HG02938 (cell line): Measurements from ENCODE around the gene MXRA5.
"Not testable (repeated sequence)": the region's sequence is repeated elsewhere in the genome, so short reads cannot be mapped to it uniquely, and the experiment has no call there.

ENCODE experiments used
- ATAC-seq: cut with Tn5 transposase; IDR thresholded peaks from one replicate; pipeline ENCODE4 v1.9.1; 2021; ENCODE audit warnings: mild to moderate bottlenecking, moderate library complexity; ENCODE audit not compliant: unreplicated experiment

Gene MXRA5

GRCh38 chrX:3345281-3346191 lies 916 bp downstream of the MXRA5 start:
- no peak for ATAC-seq

GRCh38 chrX:3343569-3343968 lies 2.9 kb downstream of the MXRA5 start:
- not testable (repeated sequence) for ATAC-seq

DNA sequence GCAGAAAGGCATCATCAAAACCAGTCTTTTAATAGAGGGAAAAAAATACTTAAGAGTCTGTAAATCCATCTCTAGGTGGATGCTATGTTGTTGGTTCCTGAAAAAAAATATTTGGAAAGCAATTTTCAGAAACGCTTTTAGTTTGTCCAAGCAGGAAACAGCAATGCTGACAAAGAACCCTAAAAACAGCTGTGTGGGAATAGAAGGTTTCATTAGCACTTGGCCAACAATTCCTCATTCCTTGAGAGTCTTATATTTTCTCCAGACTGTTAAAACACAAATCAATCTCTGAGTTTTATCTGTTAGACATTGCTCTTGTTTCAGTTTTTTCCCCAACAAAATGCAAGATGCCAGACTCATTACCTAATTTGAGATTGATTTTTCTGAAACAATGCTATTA lies 6.4 kb downstream of the MXRA5 start:
- no peak for ATAC-seq

- ATAC-seq, result no peak
These were observed 19.8 kb downstream of the MXRA5 start for GRCh38 chrX:3326681-3327080.

DNA sequence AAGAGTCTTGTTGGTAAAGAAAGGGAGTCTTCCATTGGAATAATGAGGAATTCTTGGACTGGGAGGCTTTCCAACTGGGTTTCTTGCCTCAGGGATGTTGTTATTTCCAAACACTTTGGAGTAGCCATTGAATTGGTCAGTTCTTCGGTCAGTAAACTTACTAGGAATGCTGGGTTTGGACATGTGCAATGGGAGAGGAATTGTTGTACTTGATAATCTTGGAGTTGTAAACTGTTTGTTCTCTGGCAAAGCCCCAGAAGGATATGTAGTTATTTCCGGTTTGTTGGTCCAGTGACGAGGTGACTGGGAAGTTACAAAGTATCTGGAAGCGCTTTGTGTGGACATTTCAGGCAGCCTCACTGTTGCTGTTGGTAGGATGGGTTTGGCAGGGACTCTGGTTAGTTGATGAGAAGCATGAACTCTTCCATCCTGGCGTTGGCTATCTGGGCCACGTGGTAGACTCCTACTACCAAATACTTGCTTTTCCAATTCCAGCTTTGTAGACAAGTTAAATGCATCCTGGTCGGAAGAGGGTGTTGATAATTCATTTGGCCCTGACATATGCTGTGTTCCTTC lies 25.9 kb downstream of the MXRA5 start:
- ATAC-seq, result no peak

- no peak for ATAC-seq
These were observed 29.2 kb downstream of the MXRA5 start for GRCh38 chrX:3317191-3317718.

GRCh38 chrX:3312109-3312508 lies 34.3 kb downstream of the MXRA5 start:
- ATAC-seq, result no peak

DNA sequence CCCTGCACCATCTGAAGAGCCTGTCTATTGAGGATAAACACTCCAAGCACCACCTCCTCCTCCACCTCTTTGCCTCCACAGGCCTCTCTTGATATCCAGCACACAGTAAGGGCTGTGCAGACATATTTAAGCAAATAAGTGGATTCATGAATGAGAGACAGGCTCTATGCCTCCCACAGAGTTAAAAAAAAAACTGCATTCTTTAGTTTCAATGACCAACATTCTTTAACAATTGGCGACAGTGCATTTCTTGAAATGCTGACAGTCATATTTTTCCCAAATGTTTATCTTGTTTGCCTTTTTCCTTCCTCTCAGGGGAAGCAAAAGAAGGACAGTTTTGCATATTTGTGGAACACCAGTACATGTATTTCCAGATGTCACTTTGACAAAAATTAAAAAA lies 38.6 kb downstream of the MXRA5 start:
- ATAC-seq, result no peak

DNA sequence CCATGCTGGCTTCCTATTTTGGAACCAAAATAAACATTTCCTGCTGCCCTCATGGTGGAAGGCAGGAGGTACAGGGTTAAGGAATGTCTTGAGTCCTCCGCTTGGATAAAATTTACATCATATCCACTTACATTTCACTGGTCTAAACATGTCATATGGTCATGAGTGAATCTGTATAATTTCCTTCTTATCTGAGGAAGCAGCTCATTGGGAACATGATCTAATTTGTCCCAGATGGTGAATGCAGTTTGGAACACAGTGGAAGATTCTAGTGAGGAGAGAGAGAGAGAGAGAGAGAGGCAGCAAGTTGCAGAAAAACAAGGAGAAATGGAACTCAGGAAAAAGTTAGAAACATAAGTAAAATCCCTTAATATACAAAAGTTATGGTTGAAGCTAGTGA lies 46.8 kb downstream of the MXRA5 start:
- ATAC-seq, result no peak

- no peak for ATAC-seq
These were observed 50.7 kb downstream of the MXRA5 start for GRCh38 chrX:3295731-3296130.

DNA sequence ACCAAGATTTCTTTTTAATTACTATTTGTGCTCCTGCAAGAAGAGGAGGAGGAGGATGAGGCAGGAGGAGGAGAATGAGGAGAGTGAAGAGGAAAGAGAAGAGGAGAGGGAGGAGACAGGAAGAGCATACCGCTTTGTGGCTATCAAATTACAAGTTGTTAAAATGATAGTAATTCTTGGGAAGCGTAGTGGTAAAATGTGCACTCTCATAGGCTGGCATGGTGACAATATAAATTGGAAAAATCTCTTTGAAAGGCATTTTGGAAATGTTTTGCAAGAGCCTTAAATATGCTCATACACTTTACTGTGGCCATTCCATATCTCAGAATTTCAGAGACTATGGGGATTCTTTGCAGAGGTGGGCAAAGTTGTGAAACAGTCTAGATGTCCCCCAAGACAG lies 53.2 kb downstream of the MXRA5 start:
- no peak for ATAC-seq

- no peak for ATAC-seq
These were observed 55.9 kb downstream of the MXRA5 start for GRCh38 chrX:3290561-3290960.

DNA sequence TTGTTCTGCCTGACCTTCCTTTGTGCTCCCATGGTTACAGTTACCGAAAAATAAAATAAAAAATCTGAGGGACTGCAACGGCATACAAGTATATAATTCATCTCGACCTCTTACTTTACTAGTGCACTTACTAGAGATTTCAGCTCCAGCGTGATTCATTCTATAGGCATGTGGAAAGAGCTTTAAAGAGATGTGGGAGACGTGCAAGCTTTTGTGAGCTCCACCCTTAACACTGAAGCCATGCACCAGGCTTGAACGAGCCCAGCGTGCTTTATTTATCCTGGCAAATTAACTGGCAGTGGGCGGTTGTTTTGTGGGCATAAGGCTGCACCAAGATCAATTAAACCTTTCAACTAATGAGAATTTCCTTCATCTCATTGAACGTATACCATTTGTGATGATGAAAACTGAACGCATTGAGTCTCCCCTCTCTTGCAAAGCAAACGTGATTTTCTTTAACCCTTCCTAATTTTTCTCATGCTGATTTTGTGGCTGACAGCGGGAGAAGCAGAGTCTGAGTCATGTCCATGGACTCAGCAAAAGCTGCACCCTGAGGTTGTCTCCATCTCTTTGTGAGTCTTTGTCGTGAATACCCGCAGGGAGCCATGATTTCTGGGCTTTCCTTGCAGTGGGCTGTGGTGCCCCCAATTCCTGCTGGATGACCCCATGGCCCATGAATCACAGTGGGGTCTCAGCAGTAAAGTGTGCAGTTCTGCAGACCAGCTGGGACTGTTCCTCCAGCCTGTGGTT lies 60.1 kb downstream of the MXRA5 start:
- ATAC-seq, result no peak

DNA sequence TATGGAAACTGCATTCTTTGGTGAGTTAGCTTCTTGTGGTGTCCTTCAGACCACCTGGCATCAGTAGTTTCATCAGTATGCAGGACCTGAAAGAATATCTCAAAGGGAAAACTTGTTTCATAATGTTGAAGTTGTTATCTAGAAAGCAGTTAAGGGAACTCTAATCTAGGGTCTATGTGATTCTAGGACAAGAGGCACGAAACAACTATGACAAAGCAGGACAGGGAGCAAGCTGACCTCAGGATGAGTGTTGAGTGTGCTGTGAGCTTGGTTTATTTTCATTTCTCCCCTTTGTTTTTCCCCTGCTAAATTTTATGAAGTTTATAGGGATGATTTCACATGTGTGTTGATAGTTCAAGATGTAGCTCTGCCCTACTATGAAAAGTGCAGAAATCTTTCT lies 65.7 kb downstream of the MXRA5 start:
- ATAC-seq, result no peak

GRCh38 chrX:3273668-3274067 lies 72.8 kb downstream of the MXRA5 start:
- ATAC-seq, result not testable (repeated sequence)

- ATAC-seq, result no peak
These were observed 74.6 kb downstream of the MXRA5 start for GRCh38 chrX:3271834-3272186.

DNA sequence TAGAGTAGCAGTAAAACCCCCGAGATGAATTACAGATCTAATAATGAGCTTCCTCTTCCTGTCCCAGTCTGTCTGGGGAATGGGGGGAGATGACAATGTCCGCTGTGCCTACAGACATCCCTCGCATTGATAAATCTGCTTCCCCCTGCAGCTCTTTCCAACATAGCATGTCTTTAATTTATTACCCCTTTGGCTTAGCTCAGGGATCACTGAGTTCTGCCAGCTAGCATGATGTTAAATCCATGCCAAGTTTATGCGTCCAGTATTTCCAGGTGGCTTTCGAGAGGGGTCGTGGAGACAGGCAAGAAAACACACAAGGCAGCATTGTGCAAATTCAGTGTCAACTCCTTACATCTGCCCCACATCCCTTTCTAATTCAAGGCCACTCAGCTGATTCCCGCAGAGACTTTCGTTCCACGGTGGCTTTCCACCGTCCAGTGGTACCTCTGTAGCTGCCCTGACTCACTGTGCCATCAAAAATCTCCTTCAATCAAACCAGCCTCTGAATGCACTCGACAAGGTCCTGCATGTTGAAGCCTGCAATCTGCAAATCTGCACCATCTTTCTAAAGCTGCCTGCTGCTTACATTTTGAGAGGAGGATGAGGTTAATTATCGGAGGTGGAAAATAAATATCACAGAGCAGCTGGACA lies 75.1 kb downstream of the MXRA5 start:
- ATAC-seq, result no peak

- no peak for ATAC-seq
These were observed 77.6 kb downstream of the MXRA5 start for GRCh38 chrX:3268829-3269228.

- ATAC-seq, result no peak
These were observed 82.7 kb downstream of the MXRA5 start for GRCh38 chrX:3263681-3264126.

GRCh38 chrX:3262901-3263300 lies 83.6 kb downstream of the MXRA5 start:
- ATAC-seq, result no peak
